SK-N-DZ (cell line): Measurements from ENCODE around the gene NDST1.

Experiments used
- DNase-seq: peaks from one replicate; pipeline ENCODE4 v3.0.0-alpha.2; 2015; ENCODE audit warnings: low spot score

Gene NDST1

GRCh38 chr5:150604894-150605440 is 97.0 kb downstream of the NDST1 start:
- DNase-seq: no peak

- DNase-seq: no peak
These were observed 97.6 kb downstream of the NDST1 start for GRCh38 chr5:150605546-150605945.

- DNase-seq: no peak
These were observed 98.5 kb downstream of the NDST1 start for GRCh38 chr5:150606476-150606875.

DNA sequence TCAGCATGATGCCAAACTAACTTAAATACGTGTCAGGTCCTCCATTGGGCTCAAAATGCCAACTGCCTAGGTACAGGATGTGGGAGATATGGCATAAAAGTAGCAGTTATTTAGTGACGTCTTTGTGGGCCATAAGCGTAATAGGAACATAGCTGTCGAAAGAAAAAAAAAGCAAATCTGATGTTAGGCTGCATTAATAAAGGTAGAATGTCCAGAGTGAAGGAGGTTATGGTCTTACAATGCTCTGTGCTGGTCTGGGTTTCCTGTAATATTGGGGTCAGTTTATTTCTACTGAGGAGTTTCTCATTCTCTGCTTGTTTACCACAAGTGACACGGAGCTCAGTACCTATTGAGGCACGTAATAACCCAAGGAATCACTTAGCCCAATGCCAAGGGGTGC is 99.2 kb downstream of the NDST1 start:
- DNase-seq: no peak
